ENCODE measurements around the gene PSMG1.

The PSMG1 gene

DNA sequence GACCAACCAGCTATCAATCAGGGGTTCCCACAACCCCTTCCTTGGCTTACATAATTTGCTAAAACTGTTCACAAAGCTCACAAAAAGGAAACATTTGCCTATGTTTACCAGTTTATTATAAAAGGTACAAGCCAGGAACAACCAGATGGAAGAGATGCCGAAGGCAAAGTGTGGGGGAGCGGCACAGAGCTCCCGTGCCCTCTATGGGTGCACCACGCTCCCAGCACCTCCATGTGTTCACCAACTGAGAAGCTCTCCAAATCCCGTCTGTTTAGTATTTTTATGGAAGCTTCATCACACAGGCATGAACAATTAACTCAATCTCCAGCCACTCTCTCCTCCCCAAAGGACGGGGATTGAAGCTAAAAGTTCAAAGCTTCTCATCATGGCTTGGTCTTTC is 32.9 kb downstream of the PSMG1 start:
- no peaks in the 10 kb centered on the region for H3K4me1 ChIP-seq
- no peak overlapping the region for H3K27ac ChIP-seq
- H3K36me3 ChIP-seq (ENCODE audit: control insufficient read depth, insufficient read depth, low read length), result no peaks in the 10 kb centered on the region
- no peak overlapping the region for H3K4me2 ChIP-seq (ENCODE audit: low read length)
- no peak overlapping the region for H2AFZ ChIP-seq
- H3K27me3 ChIP-seq (ENCODE audit: control insufficient read depth, insufficient read depth, low read length), result no peaks in the 10 kb centered on the region
- no peak overlapping the region for H3K4me3 ChIP-seq (ENCODE audit: low read depth, low read length)
- TF ChIP-seq, protein P1, sequence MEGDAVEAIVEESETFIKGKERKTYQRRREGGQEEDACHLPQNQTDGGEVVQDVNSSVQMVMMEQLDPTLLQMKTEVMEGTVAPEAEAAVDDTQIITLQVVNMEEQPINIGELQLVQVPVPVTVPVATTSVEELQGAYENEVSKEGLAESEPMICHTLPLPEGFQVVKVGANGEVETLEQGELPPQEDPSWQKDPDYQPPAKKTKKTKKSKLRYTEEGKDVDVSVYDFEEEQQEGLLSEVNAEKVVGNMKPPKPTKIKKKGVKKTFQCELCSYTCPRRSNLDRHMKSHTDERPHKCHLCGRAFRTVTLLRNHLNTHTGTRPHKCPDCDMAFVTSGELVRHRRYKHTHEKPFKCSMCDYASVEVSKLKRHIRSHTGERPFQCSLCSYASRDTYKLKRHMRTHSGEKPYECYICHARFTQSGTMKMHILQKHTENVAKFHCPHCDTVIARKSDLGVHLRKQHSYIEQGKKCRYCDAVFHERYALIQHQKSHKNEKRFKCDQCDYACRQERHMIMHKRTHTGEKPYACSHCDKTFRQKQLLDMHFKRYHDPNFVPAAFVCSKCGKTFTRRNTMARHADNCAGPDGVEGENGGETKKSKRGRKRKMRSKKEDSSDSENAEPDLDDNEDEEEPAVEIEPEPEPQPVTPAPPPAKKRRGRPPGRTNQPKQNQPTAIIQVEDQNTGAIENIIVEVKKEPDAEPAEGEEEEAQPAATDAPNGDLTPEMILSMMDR (IDR thresholded peaks at IDR 0.05), result no peak
- no peaks in the 10 kb centered on the region for H3K9me3 ChIP-seq (ENCODE audit: control insufficient read depth, low read length)
- no peaks in the 10 kb centered on the region for H3K79me2 ChIP-seq
- no peak overlapping the region for H3K9ac ChIP-seq

DNA sequence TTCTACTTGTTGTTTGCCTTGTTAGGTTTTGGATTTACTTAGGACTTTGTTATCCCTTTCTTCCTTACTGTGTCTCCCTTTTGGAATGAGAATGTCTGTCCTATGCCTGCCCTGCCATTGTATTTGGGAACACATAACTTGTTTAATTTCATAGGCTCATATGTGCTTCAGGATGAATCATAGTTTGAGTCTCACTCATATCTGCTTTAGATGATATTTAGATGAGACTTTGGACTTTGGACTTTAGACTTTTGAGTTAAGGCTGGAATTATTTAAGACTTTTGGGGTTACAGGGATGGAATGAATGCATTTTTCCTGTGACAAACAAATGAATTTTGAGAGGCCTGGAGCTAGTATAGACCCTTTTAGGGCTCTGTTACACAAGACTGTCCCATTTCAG is 33.4 kb downstream of the PSMG1 start:
- H3K27ac ChIP-seq, result no peak overlapping the region
- H2AFZ ChIP-seq, result no peak overlapping the region
- H3K9me3 ChIP-seq (ENCODE audit: control insufficient read depth, low read length), result no peaks in the 10 kb centered on the region
- no peaks in the 10 kb centered on the region for H3K27me3 ChIP-seq (ENCODE audit: control insufficient read depth, insufficient read depth, low read length)
- TF ChIP-seq, protein P1 (IDR thresholded peaks at IDR 0.05), result no peak
- H3K79me2 ChIP-seq, result no peaks in the 10 kb centered on the region
- H3K36me3 ChIP-seq (ENCODE audit: control insufficient read depth, insufficient read depth, low read length), result no peaks in the 10 kb centered on the region
- H3K4me2 ChIP-seq (ENCODE audit: low read length), result no peak overlapping the region
- H3K4me1 ChIP-seq, result no peaks in the 10 kb centered on the region
- H3K9ac ChIP-seq, result no peak overlapping the region
- no peak overlapping the region for H3K4me3 ChIP-seq (ENCODE audit: low read depth, low read length)

DNA sequence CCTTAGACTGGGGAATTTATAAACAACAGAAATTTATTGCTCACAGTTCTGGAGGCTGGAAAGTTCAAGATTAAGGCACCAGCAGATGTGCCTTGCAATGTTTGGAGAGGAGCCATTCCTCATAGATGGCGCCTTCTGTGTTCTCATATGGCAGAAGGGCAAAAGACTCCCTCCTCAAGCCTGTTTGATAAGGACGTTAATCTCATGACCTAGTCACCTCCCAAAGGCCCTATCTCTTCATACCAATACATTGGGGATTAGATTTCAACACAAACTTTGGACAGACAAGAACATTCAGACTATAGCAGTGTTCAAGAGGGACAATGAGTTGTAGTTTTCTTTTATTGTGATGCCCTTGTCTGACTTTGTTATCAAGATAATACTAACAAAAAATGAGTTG is 34.3 kb downstream of the PSMG1 start:
- Histone ChIP-seq H3K9ac (no peak overlapping the region), H3K36me3 (ENCODE audit: control insufficient read depth, insufficient read depth, low read length) (no peaks in the 10 kb centered on the region), H2AFZ (no peak overlapping the region), H3K9me3 (ENCODE audit: control insufficient read depth, low read length) (no peaks in the 10 kb centered on the region), H3K4me3 (ENCODE audit: low read depth, low read length) (no peak overlapping the region), H3K79me2 (no peaks in the 10 kb centered on the region), H3K27me3 (ENCODE audit: control insufficient read depth, insufficient read depth, low read length) (no peaks in the 10 kb centered on the region), H3K4me1 (no peaks in the 10 kb centered on the region), H3K4me2 (ENCODE audit: low read length) (no peak overlapping the region), H3K27ac (no peak overlapping the region)
- TF ChIP-seq, protein P1 (IDR thresholded peaks at IDR 0.05), result no peak

DNA sequence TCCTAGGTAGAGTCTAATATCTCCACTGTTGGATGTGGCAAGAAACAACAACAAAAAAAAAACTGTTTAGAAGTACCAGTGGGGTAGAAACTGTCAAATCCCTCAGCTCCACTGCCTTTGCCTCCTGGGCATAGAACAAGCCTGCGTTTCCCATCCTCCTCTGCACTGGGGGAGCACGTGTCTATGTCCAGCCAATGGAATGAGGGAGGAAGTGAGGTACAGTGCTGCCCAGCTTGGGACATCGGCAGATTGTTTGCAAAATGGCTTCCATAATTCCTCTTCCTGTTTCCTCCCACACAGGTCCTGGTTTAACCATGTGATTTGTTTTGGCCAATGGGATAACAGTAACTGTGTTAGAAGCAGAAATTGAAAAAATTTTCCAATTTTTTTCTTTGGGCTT is 39.1 kb downstream of the PSMG1 start:
- Histone ChIP-seq H3K4me3 (ENCODE audit: low read depth, low read length) (no peak overlapping the region), H3K27me3 (ENCODE audit: control insufficient read depth, insufficient read depth, low read length) (no peaks in the 10 kb centered on the region), H3K9ac (no peak overlapping the region), H3K36me3 (ENCODE audit: control insufficient read depth, insufficient read depth, low read length) (no peaks in the 10 kb centered on the region), H3K9me3 (ENCODE audit: control insufficient read depth, low read length) (no peaks in the 10 kb centered on the region), H3K79me2 (no peaks in the 10 kb centered on the region), H3K4me2 (ENCODE audit: low read length) (no peak overlapping the region), H3K4me1 (no peaks in the 10 kb centered on the region), H3K27ac (no peak overlapping the region), H2AFZ (no peak overlapping the region)
- TF ChIP-seq, protein P1 (IDR thresholded peaks at IDR 0.05), result no peak

DNA sequence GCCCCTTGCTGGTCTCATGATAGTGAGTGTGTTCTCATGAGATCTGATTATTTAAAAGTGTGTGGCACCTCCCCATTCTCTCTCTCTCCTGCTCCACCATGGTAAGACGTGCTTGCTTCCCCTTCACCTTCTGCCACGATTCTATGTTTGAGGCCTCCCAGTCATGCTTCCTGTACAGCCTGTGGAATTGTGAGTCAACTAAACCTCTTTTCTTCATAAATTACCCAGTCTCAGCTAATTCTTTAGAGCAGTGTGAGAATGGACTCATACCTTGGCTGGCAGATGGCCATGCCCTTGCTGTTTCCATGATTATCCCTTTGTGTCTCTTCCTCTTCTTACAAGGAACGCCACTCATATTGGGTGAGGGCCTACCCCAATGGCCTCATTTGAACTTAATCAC is 40.3 kb downstream of the PSMG1 start:
- Histone ChIP-seq H3K4me3 (ENCODE audit: low read depth, low read length) (no peak overlapping the region), H3K4me1 (no peaks in the 10 kb centered on the region), H3K27ac (no peak overlapping the region), H3K9me3 (ENCODE audit: control insufficient read depth, low read length) (no peaks in the 10 kb centered on the region), H2AFZ (no peak overlapping the region), H3K4me2 (ENCODE audit: low read length) (no peak overlapping the region), H3K36me3 (ENCODE audit: control insufficient read depth, insufficient read depth, low read length) (no peaks in the 10 kb centered on the region), H3K27me3 (ENCODE audit: control insufficient read depth, insufficient read depth, low read length) (no peaks in the 10 kb centered on the region), H3K79me2 (no peaks in the 10 kb centered on the region), H3K9ac (no peak overlapping the region)
- TF ChIP-seq, protein P1 (IDR thresholded peaks at IDR 0.05), result no peak

Data from parathyroid adenoma (tissue), 2 donors.